ENCODE results near the gene KRTDAP.

Gene KRTDAP

GRCh38 chr19:35449359-35450043 is 40.8 kb downstream of the KRTDAP start:
- FAIRE-seq: no peak

DNA sequence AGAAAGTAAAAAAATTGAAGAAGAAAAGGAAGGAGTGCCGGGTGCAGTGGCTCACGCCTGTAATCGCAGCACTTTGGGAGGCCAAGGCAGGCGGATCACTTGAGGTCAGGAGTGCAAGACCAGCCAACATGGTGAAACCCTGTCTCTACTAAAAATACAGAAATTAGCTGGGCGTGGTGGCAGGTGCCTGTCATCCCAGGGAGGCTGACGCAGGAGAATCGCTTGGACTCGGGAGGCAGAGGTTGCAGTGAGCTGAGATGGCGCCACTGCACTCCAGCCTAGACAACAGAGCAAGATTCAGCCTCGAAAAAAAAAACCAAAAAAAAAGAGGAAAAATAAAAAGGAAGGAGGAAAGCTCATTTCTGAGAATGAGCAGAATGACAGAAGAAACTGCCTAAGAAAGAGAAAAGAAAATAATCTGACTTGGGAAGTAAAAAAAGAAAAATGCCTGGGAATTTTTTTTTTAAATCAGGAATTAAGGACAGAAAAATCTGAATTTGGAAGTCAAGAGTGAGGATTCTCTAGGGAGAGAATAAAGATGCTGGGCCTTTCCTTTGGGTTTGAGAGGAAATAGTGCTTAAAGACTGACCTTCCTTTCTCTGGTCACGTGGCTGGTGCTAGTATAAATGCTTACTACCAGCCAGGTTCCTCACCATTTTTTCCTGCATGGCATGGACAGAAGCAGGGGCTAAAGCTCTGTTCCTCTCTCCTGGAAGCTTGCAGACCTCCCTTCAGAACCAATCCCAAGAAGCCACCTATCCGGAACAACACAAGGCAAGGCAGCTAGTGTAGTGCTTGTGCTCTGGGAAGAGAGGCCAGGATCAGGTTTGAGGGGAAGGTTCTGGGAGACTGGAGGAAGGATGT is 42.4 kb downstream of the KRTDAP start, which contains the start of gene FFAR2:
FFAR2 (plus strand) TSS at position 652 of the 864 bp plus-strand sequence. CDS start 1,458 bp downstream, outside the sequence.
- FAIRE-seq: no peak

DNA sequence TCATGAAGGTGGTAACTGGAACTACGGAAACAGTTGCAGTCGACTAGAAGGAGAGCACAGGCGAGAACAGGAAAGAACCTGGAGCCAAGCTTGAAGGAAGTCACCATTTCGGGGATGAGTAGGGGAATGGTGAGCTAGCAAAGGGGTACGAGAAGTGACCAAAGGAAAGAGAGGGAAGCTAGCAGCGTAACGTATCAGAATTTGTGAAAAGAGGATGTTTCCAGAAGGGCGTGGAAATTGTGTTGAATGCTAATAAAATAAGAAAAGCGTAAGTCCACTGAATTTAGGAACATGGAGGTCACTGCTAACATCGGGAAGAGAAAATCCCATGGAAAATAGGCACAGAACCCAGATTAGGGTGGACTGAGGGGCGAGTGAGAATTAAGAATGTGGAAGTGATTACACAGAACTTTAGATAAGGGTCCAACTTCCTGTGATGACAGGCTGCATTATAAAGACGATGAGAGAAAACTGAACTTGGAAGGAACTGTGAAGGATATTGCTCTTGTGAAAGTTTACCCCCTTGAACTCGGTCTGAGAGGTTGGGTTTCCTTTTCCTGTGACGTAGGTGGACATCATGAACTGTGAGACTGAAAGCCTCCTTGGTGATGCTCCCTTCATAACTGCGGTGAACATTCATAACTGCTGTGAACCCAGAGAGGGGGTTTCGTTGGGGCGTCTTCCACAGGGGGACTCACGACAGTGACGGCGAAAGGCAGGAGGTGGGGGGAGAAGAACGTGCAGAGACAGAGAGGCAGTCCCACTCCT is 44.3 kb downstream of the KRTDAP start:
- FAIRE-seq: no peak

DNA sequence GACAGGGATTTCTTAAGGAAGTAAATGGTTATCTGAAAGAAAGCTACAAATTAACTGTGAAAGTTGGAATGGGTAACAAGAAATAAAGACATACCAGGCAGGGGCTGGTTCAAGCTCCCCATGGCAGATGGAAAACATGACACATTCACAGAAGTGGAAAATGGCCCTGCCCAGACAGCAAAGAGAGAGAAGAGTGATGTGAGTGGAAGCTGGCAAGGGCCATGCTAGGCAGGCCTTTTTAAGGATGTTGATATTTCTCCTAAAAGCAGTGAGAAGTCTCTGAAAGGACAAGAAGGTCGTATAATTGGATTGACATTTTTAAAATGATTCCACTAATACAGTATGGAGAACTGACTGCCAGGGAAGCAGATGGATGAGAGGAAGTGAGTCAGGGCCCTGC is 45.5 kb downstream of the KRTDAP start:
- FAIRE-seq: no peak

DNA sequence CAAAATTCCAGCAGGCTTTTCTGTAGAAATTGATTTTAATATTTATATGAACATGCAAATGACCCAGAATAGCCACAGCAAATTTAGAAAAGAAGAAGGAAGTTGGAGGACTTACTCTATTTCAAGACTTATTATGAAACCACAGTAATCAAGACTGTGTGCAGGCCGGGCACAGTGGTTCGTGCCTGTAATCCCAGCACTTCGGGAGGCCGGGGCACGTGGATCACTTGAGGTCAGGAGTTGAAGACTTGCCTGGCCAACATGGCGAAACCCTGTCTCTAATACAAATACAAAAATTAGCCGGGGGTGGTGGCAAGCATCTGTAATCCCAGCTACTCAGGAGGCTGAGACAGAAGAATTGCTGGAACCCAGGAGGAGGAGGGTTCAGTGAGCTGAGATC is 48.2 kb downstream of the KRTDAP start:
- FAIRE-seq: no peak

GRCh38 chr19:35439921-35440320 is 50.3 kb downstream of the KRTDAP start:
- FAIRE-seq: no peak

DNA sequence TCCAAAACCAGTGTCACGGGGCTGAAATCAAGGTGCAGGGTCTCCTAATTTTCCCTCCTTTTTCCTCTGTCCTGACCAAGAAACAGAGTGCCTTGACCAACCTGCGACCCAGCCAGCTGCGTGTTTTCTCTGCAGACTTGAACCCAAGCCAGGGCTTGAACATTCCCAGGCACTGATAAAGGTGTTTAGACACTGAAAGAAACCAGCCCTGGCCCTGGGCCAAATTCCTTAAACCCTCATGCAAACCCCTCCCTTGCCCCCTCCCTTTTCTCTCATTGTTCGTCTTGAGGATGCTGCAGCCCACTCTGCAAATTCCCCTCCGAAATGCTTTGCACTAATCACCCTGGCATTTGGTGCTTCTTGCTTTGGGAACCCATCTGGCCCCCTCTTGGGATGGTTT is 51.7 kb downstream of the KRTDAP start:
- no peak for FAIRE-seq

DNA sequence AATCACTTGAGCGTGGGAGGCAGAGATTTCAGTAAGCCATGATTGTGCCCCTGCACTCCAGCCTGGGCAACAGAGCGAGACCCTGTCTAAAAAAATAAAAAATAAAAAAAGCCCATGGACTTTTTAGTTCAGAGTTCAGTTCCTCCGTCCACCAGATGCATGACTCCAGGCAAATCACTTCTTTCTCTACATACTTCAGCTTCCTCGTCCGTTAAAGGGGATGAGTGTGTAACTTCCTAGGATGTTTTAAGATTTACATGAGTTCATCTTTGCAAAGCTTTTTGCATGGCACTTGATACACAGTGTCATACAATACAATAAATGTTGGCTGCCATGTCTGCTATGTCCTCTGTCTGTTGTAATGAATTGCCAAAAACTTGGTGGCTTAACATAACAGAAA is 52.2 kb downstream of the KRTDAP start:
- FAIRE-seq: no peak

GRCh38 chr19:35437406-35437951 is 52.8 kb downstream of the KRTDAP start:
- FAIRE-seq: no peak
